Neuronal stem cell (in vitro differentiated cells): ENCODE results near the gene TMEM86A.
"Not testable (repeated sequence)": the region's sequence is repeated elsewhere in the genome, so short reads cannot be mapped to it uniquely, and the experiment has no call there.

Experiments used
- DNase-seq: peaks from one replicate; pipeline ENCODE4 v3.0.0-alpha.2; 2013; ENCODE audit warnings: low spot score
- H2AFZ ChIP-seq: one replicate; pipeline ENCODE4 v1.6.1; 2013; ENCODE audit warnings: mild to moderate bottlenecking, low read length, inconsistent platforms
- H2AK5ac ChIP-seq: 2 replicates; pipeline ENCODE4 v1.6.1; 2013; ENCODE audit warnings: low read depth, mild to moderate bottlenecking, inconsistent platforms, low read length, moderate library complexity, mixed read lengths
- H2BK120ac ChIP-seq: 2 replicates; pipeline ENCODE4 v1.6.1; 2013; ENCODE audit warnings: low read depth, mild to moderate bottlenecking, inconsistent platforms, low read length, moderate library complexity, mixed read lengths
- H2BK12ac ChIP-seq: one replicate; pipeline ENCODE4 v1.6.1; 2013; ENCODE audit warnings: low read length, inconsistent platforms
- H2BK15ac ChIP-seq: 2 replicates; pipeline ENCODE4 v1.6.1; 2013; ENCODE audit warnings: mild to moderate bottlenecking, low read length, inconsistent platforms, mixed read lengths
- H2BK5ac ChIP-seq: one replicate; pipeline ENCODE4 v1.6.1; 2013; ENCODE audit warnings: inconsistent platforms, mild to moderate bottlenecking, low read length, moderate library complexity
- H3K14ac ChIP-seq: one replicate; pipeline ENCODE4 v1.6.1; 2013; ENCODE audit warnings: low read length, inconsistent platforms
- H3K18ac ChIP-seq: 2 replicates; pipeline ENCODE4 v1.6.1; 2013; ENCODE audit warnings: low read length, inconsistent platforms
- H3K23ac ChIP-seq: 2 replicates; pipeline ENCODE4 v1.6.1; 2013; ENCODE audit warnings: low read depth, mild to moderate bottlenecking, mixed read lengths, low read length, inconsistent platforms; ENCODE audit not compliant: poor library complexity
- H3K27ac ChIP-seq: replicated peaks from 3 replicates; pipeline ENCODE4 v1.5.1; 2013; ENCODE audit warnings: low read length, inconsistent platforms
- H3K27me3 ChIP-seq, 3 experiments: 2 replicates each; pipeline ENCODE4 v1.6.1; 2013; ENCODE audit warnings: low read length in 3 of 3, mild to moderate bottlenecking in 2 of 3, inconsistent platforms in 1 of 3, low read depth in 1 of 3, mixed read lengths in 1 of 3, moderate library complexity in 1 of 3; ENCODE audit not compliant: control insufficient read depth in 3 of 3, insufficient read depth in 3 of 3
- H3K36me3 ChIP-seq, 2 donors: replicated peaks in 1 of 2; 2 replicates each; pipeline ENCODE4 v1.6.1; 2013; ENCODE audit warnings: low read length in 2 of 2; ENCODE audit not compliant: control insufficient read depth in 2 of 2, insufficient read depth in 2 of 2
- H3K4ac ChIP-seq: 2 replicates; pipeline ENCODE4 v1.6.1; 2013; ENCODE audit warnings: inconsistent platforms, mild to moderate bottlenecking, low read length, moderate library complexity
- H3K4me1 ChIP-seq, 2 donors: 1 replicate in 1 of 2; 2 replicates in 1 of 2; pipeline ENCODE4 v1.6.1; 2013; ENCODE audit warnings: low read length in 2 of 2, low read depth in 1 of 2; ENCODE audit not compliant: control insufficient read depth in 2 of 2, insufficient read depth in 1 of 2
- H3K4me2 ChIP-seq: one replicate; pipeline ENCODE4 v1.6.1; 2013; ENCODE audit warnings: mild to moderate bottlenecking, low read length, inconsistent platforms; ENCODE audit not compliant: insufficient read depth, poor library complexity, severe bottlenecking
- H3K4me3 ChIP-seq, 2 donors: 2 replicates each; pipeline ENCODE4 v1.5.1; 2013; ENCODE audit warnings: low read length in 2 of 2, mild to moderate bottlenecking in 2 of 2, inconsistent platforms in 1 of 2, moderate library complexity in 1 of 2
- H3K79me1 ChIP-seq: one replicate; pipeline ENCODE4 v1.6.1; 2013; ENCODE audit warnings: low read depth, mild to moderate bottlenecking, inconsistent platforms, low read length, moderate library complexity
- H3K9ac ChIP-seq: one replicate; pipeline ENCODE4 v1.6.1; 2013; ENCODE audit warnings: mild to moderate bottlenecking, low read depth, low read length, inconsistent platforms; ENCODE audit not compliant: poor library complexity
- H3K9me3 ChIP-seq, 2 donors: replicated peaks in 1 of 2; 2 replicates each; pipeline versions ENCODE3 to v1.6.1; 2013; ENCODE audit warnings: low read length in 2 of 2, mild to moderate bottlenecking in 2 of 2, inconsistent platforms in 1 of 2, low read depth in 1 of 2, mixed read lengths in 1 of 2, moderate library complexity in 1 of 2; ENCODE audit not compliant: control insufficient read depth in 2 of 2, insufficient read depth in 1 of 2
- H4K8ac ChIP-seq: one replicate; pipeline ENCODE4 v1.6.1; 2013; ENCODE audit warnings: low read depth, mild to moderate bottlenecking, inconsistent platforms, low read length, moderate library complexity
- H4K91ac ChIP-seq: one replicate; pipeline ENCODE4 v1.6.1; 2013; ENCODE audit warnings: low read length, low read depth, mild to moderate bottlenecking, inconsistent platforms; ENCODE audit not compliant: poor library complexity
- WGBS, 2 donors: extraction: QIAGEN DNeasy Blood & Tissue Kit; methylation state at CpG; one replicate each; pipeline ENCODE4 v1.1.7; 2013; ENCODE audit warnings: missing lambda C conversion rate in 2 of 2, mixed read lengths in 1 of 2; ENCODE audit not compliant: insufficient read length in 2 of 2, insufficient replicate concordance in 1 of 2; ENCODE audit errors: extremely low coverage in 2 of 2; 5-methylcytosine and 5-hydroxymethylcytosine counted together

The TMEM86A gene

DNA sequence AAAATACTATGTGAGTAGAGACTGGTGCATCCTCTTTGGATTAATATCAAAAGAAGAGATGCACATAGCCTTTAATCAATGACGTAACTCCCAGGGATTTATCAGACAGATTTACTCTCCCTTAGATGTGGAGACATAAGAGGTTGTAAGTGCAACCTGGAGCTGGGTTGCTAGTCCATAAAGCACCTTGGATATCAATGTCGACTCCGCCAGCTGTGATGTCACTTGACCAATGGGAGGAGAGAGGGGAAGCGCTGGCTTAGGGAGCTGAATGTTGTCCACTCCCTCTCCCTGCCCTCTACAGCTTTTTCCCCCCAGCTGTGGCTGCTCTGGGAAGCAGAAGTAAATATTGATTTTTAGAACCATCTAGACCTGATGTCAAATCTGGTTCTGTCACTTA lies 28.9 kb upstream of the TMEM86A start:
- H3K4me2 ChIP-seq = no peak overlapping the region
- H2AK5ac ChIP-seq = no peak overlapping the region
- no peak overlapping the region for H4K91ac ChIP-seq
- no CpG with 5 or more reads among the region's 4 CpGs for WGBS, 2 donors
- no peak overlapping the region for H2AFZ ChIP-seq
- no peaks in the 10 kb centered on the region for H3K79me1 ChIP-seq
- no peak overlapping the region for H3K14ac ChIP-seq
- no peaks in the 10 kb centered on the region for H3K4me1 ChIP-seq
- H3K27me3 ChIP-seq = no peaks in the 10 kb centered on the region
- no peaks in the 10 kb centered on the region for H3K36me3 ChIP-seq
- H3K23ac ChIP-seq = no peak overlapping the region
- H3K9ac ChIP-seq = no peak overlapping the region
- no peak overlapping the region for H2BK12ac ChIP-seq
- no peak overlapping the region for H3K4ac ChIP-seq
- no peak overlapping the region for H2BK5ac ChIP-seq
- no peaks in the 10 kb centered on the region for H3K9me3 ChIP-seq
- H3K27ac ChIP-seq = no peak overlapping the region
- H4K8ac ChIP-seq = no peak overlapping the region
- H2BK15ac ChIP-seq = no peak overlapping the region
- H3K4me3 ChIP-seq = no peak overlapping the region
- DNase-seq = no peak
- no peak overlapping the region for H2BK120ac ChIP-seq
- no peak overlapping the region for H3K18ac ChIP-seq

DNA sequence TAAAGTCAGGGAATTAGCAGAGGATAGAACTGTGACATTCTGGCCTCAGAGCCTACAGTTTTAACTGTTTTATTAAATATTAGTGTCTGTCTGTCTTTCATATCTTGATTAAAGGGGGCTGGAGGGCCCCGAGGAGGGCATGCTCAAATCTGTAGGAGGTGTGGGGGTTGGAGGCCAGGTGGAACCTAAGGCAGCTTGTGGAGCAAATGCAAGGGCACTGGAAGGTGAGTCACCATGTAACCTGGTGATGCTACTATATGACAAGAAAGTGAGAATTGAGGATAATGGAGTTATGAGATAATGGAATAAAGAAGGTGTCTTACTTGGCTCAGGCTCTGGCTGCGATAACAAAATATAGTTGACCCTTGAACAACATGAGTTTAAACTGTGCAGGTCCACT lies 27.3 kb upstream of the TMEM86A start:
- WGBS, 2 donors = no CpG with 5 or more reads among the region's 2 CpGs
- Histone ChIP-seq H3K9me3 (no peaks in the 10 kb centered on the region), H3K9ac (no peak overlapping the region), H3K4me2 (no peak overlapping the region), H2AFZ (no peak overlapping the region), H3K23ac (no peak overlapping the region), H2BK15ac (no peak overlapping the region), H3K4ac (no peak overlapping the region), H3K79me1 (no peaks in the 10 kb centered on the region), H2BK12ac (no peak overlapping the region), H3K36me3 (no peaks in the 10 kb centered on the region), H4K8ac (no peak overlapping the region), H3K4me1 (no peaks in the 10 kb centered on the region), H3K18ac (no peak overlapping the region), H4K91ac (no peak overlapping the region), H2BK120ac (no peak overlapping the region), H3K27ac (no peak overlapping the region), H2BK5ac (no peak overlapping the region), H3K27me3 (no peaks in the 10 kb centered on the region), H3K14ac (no peak overlapping the region), H3K4me3 (no peak overlapping the region), H2AK5ac (no peak overlapping the region)
- no peak for DNase-seq

DNA sequence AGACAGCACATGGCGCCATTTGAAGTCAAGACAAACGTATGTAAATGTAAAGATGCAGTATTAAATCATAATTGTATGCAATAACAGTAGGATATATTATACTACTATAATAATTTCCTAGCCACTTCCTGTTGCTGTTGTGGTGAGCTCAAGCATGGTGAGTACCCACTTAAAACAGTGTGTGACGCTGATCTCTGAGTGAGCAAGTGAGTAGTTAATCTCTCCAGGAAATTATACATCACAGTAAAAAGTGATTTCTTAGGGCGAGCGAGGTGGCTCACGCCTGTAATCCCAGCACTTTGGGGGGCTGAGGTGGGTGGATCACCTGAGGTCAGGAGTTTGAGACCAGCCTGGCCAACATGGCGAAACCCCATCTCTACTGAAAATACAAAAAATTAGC lies 26.4 kb upstream of the TMEM86A start:
- WGBS, 2 donors = no CpG with 5 or more reads among the region's 7 CpGs
- H3K4me2 ChIP-seq, H2AFZ ChIP-seq, H3K27me3 ChIP-seq, H3K4me1 ChIP-seq, DNase-seq, H3K9me3 ChIP-seq, H2BK15ac ChIP-seq, H3K4me3 ChIP-seq, H3K36me3 ChIP-seq, H3K9ac ChIP-seq, H4K8ac ChIP-seq, H2BK5ac ChIP-seq, H4K91ac ChIP-seq, H3K27ac ChIP-seq, H2BK120ac ChIP-seq, H3K79me1 ChIP-seq, H3K23ac ChIP-seq, H3K4ac ChIP-seq, H2BK12ac ChIP-seq, H3K18ac ChIP-seq, H2AK5ac ChIP-seq, H3K14ac ChIP-seq: not testable (repeated sequence)

DNA sequence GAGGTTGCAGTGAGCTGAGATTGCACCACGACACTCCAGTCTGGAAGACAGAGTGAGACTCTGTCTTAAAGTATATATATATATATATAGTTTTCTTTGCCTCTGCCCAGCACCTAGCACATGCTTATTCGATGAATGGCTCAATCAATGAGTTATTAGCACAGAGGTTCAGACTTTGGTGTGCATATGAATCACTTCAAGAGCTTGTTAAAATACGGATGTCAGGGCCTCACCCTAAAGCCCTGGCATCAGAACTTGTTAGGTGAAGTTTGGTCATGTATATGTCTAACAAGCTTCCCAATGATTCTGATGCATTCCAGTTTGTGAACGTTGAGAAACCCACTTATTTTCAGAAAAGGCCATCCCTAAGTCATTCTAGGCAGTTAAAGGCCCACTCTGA lies 21.8 kb upstream of the TMEM86A start:
- no peak overlapping the region for H2AK5ac ChIP-seq
- no peak overlapping the region for H3K27ac ChIP-seq
- no peak overlapping the region for H3K14ac ChIP-seq
- WGBS, 2 donors = no CpG with 5 or more reads among the region's 4 CpGs
- no peaks in the 10 kb centered on the region for H3K27me3 ChIP-seq
- no peak overlapping the region for H2BK12ac ChIP-seq
- no peak overlapping the region for H3K18ac ChIP-seq
- H3K79me1 ChIP-seq = peaks cover 2% of the 10 kb centered on the region
- H2BK5ac ChIP-seq = no peak overlapping the region
- H4K8ac ChIP-seq = no peak overlapping the region
- no peak overlapping the region for H2AFZ ChIP-seq
- no peaks in the 10 kb centered on the region for H3K4me1 ChIP-seq
- H3K23ac ChIP-seq = no peak overlapping the region
- no peak overlapping the region for H3K9ac ChIP-seq
- no peaks in the 10 kb centered on the region for H3K9me3 ChIP-seq
- no peak overlapping the region for H2BK120ac ChIP-seq
- no peak for DNase-seq
- H3K4me3 ChIP-seq = no peak overlapping the region
- no peak overlapping the region for H4K91ac ChIP-seq
- H2BK15ac ChIP-seq = no peak overlapping the region
- no peak overlapping the region for H3K4ac ChIP-seq
- H3K4me2 ChIP-seq = no peak overlapping the region
- no peaks in the 10 kb centered on the region for H3K36me3 ChIP-seq
